Smooth muscle cell (in vitro differentiated cells): ENCODE results near the gene ROBO2. TPM values are rescaled to one million over a fixed set of nuclear protein-coding genes. Genes with fewer than 3 reads are reported as not detected.
A peak's percentile ranks its signal among the peaks of the same experiment; 100 is the strongest.

ENCODE experiments used
- DNase-seq: peaks from one replicate; lab custom pipeline; 2025; ENCODE audit not compliant: unreplicated experiment; lab: John Stamatoyannopoulos, UW
- H2AFZ ChIP-seq: fragments of 200-600 bp; sonication (generic); 2 replicates; pipeline ENCODE4 v1.6.0; 2016; ENCODE audit warnings: antibody characterized with exemption, low read depth, mild to moderate bottlenecking
- H3F3A ChIP-seq: fragments of 200-600 bp; sonication (generic); 2 replicates; pipeline ENCODE4 v1.6.0; 2017; ENCODE audit warnings: antibody characterized with exemption, low read depth
- H3K27ac ChIP-seq: fragments of 200-600 bp; sonication (generic); 2 replicates; pipeline ENCODE4 v1.5.1; 2016; ENCODE audit warnings: low read depth, mild to moderate bottlenecking
- H3K27me3 ChIP-seq: fragments of 200-600 bp; sonication (generic); 2 replicates; pipeline ENCODE4 v1.6.1; 2016; ENCODE audit warnings: low read depth, mild to moderate bottlenecking
- H3K36me3 ChIP-seq: fragments of 200-600 bp; sonication (generic); 2 replicates; pipeline ENCODE4 v1.5.1; 2016; ENCODE audit warnings: low read depth
- H3K4me1 ChIP-seq: fragments of 200-600 bp; sonication (generic); 2 replicates; pipeline ENCODE4 v1.5.1; 2016; ENCODE audit warnings: low read depth
- H3K4me2 ChIP-seq: fragments of 200-600 bp; sonication (generic); 2 replicates; pipeline ENCODE4 v1.6.0; 2016; ENCODE audit warnings: mild to moderate bottlenecking
- H3K4me3 ChIP-seq: fragments of 200-600 bp; sonication (generic); 2 replicates; pipeline ENCODE4 v1.5.1; 2016; ENCODE audit warnings: mild to moderate bottlenecking
- H3K79me2 ChIP-seq: fragments of 200-600 bp; sonication (generic); 2 replicates; pipeline ENCODE4 v1.6.0; 2016; ENCODE audit warnings: low read depth, mild to moderate bottlenecking
- H3K9ac ChIP-seq: fragments of 200-600 bp; sonication (generic); 2 replicates; pipeline ENCODE4 v1.6.0; 2016; ENCODE audit warnings: low read depth
- H3K9me3 ChIP-seq: fragments of 200-600 bp; sonication (generic); replicated peaks from 2 replicates; pipeline ENCODE4 v1.5.1; 2016; ENCODE audit warnings: low read depth
- H4K20me1 ChIP-seq: fragments of 200-600 bp; sonication (generic); 2 replicates; pipeline ENCODE4 v1.6.0; 2016; ENCODE audit warnings: low read depth
- WGBS: methylation state at CpG from one replicate; pipeline ENCODE4 v1.1.7; 2016; ENCODE audit warnings: low lambda C conversion rate; 5-methylcytosine and 5-hydroxymethylcytosine counted together
- polyA plus RNA-seq: library from polyadenylated mRNA; unstranded; fragments of >200 nt; fragmentation: Nextera tagmentation; extraction: Ambion mirVana; gene quantifications from 2 replicates; pipeline ENCODE4 v1.2.1, GENCODE V29; 2016
- total RNA-seq: library from RNA; depleted of rRNA; stranded (reverse); fragments of >200 nt; gene quantifications from 2 replicates; pipeline ENCODE4 v1.2.3, GENCODE V29; 2014
- TF ChIP-seq, protein P1 (sequence below): fragments of 200-600 bp; sonication (generic); IDR thresholded peaks from 2 replicates; pipeline ENCODE4 v1.5.1; 2017; ENCODE audit warnings: borderline replicate concordance, mild to moderate bottlenecking, antibody characterized with exemption; ENCODE audit not compliant: insufficient read depth, poor library complexity, severe bottlenecking

The ROBO2 gene
- total and polyA plus RNA-seq, 2 experiments from 2014 or later = 23.9 to 54.4 TPM

GRCh38 chr3:77411334-77411733 is 371.4 kb downstream of the ROBO2 start:
- WGBS = 75% methylated on average over 2 of the region's 2 CpGs
- Histone ChIP-seq H3K27me3 (no peaks in the 10 kb centered on the region), H3K36me3 (no peaks in the 10 kb centered on the region), H3K9me3 (no peaks in the 10 kb centered on the region), H3K9ac (no peak overlapping the region), H3K79me2 (no peaks in the 10 kb centered on the region), H4K20me1 (peaks cover 38% of the 10 kb centered on the region), H2AFZ (no peak overlapping the region), H3F3A (peaks cover 14% of the 10 kb centered on the region), H3K27ac (no peak overlapping the region), H3K4me3 (no peak overlapping the region), H3K4me1 (peaks cover 32% of the 10 kb centered on the region), H3K4me2 (peak overlapping the region; percentile 72)
- TF ChIP-seq, protein P1, sequence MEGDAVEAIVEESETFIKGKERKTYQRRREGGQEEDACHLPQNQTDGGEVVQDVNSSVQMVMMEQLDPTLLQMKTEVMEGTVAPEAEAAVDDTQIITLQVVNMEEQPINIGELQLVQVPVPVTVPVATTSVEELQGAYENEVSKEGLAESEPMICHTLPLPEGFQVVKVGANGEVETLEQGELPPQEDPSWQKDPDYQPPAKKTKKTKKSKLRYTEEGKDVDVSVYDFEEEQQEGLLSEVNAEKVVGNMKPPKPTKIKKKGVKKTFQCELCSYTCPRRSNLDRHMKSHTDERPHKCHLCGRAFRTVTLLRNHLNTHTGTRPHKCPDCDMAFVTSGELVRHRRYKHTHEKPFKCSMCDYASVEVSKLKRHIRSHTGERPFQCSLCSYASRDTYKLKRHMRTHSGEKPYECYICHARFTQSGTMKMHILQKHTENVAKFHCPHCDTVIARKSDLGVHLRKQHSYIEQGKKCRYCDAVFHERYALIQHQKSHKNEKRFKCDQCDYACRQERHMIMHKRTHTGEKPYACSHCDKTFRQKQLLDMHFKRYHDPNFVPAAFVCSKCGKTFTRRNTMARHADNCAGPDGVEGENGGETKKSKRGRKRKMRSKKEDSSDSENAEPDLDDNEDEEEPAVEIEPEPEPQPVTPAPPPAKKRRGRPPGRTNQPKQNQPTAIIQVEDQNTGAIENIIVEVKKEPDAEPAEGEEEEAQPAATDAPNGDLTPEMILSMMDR = no peak
- no peak for DNase-seq

GRCh38 chr3:77412021-77412438 is 372.1 kb downstream of the ROBO2 start:
- Histone ChIP-seq H3K27ac (peak overlapping the region; percentile 44), H2AFZ (no peak overlapping the region), H3K4me1 (peaks cover 32% of the 10 kb centered on the region), H3K4me2 (peak overlapping the region; percentile 72), H3F3A (peaks cover 14% of the 10 kb centered on the region), H3K9ac (no peak overlapping the region), H3K9me3 (no peaks in the 10 kb centered on the region), H3K36me3 (no peaks in the 10 kb centered on the region), H3K4me3 (no peak overlapping the region), H3K27me3 (no peaks in the 10 kb centered on the region), H4K20me1 (peaks cover 32% of the 10 kb centered on the region), H3K79me2 (no peaks in the 10 kb centered on the region)
- WGBS = 6% methylated on average over 4 of the region's 4 CpGs
- TF ChIP-seq, protein P1 = no peak
- DNase-seq = no peak

DNA sequence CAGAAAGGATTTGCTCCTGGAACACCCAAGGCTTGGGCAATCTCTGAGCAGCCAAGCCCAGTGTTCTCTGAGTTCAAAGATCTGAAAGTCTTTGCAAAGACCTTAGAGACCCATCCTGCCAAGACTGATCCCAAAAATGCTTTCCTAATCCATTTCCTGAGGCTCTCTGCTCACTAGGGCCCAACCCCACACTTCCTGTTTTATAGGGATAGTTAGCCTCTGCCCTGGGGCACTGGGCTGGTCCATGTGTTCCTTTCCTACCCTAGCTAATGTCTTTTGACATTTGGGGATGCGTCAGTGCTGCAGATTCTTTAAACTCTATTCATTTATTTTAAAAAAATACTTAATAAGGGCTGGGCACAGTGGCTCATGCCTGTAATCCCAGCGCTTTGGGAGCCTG is 372.7 kb downstream of the ROBO2 start:
- H3K27me3 ChIP-seq = no peaks in the 10 kb centered on the region
- WGBS = 89% methylated on average over 2 of the region's 2 CpGs
- no peak overlapping the region for H3K9ac ChIP-seq
- H2AFZ ChIP-seq = no peak overlapping the region
- peaks cover 26% of the 10 kb centered on the region for H4K20me1 ChIP-seq
- no peaks in the 10 kb centered on the region for H3K9me3 ChIP-seq
- peak overlapping the region; percentile 44 for H3K27ac ChIP-seq
- peak overlapping the region; percentile 72 for H3K4me2 ChIP-seq
- no peaks in the 10 kb centered on the region for H3K36me3 ChIP-seq
- no peak overlapping the region for H3K4me3 ChIP-seq
- H3K4me1 ChIP-seq = peaks cover 28% of the 10 kb centered on the region
- DNase-seq = no peak
- peaks cover 14% of the 10 kb centered on the region for H3F3A ChIP-seq
- TF ChIP-seq, protein P1 = no peak
- H3K79me2 ChIP-seq = no peaks in the 10 kb centered on the region

- Histone ChIP-seq H3K9me3 (no peaks in the 10 kb centered on the region), H3K9ac (no peak overlapping the region)
- DNase-seq = no peak
These were observed 375.0 kb downstream of the ROBO2 start for GRCh38 chr3:77414881-77415280.

More at GRCh38 chr3:77414881-77415280, 375.0 kb downstream of the ROBO2 start:
- Histone ChIP-seq H3K27ac (no peak overlapping the region), H3K79me2 (no peaks in the 10 kb centered on the region), H3K36me3 (no peaks in the 10 kb centered on the region), H3K27me3 (no peaks in the 10 kb centered on the region), H3F3A (peaks cover 9% of the 10 kb centered on the region), H3K4me3 (no peak overlapping the region), H4K20me1 (peaks cover 13% of the 10 kb centered on the region), H3K4me1 (peaks cover 10% of the 10 kb centered on the region), H3K4me2 (no peak overlapping the region), H2AFZ (no peak overlapping the region)
- TF ChIP-seq, protein P1 = no peak
